ENCODE measurements around the gene COTL1.
A peak's percentile ranks its signal among the peaks of the same experiment; 100 is the strongest.
"Not testable (repeated sequence)": the region's sequence is repeated elsewhere in the genome, so short reads cannot be mapped to it uniquely, and the experiment has no call there.

COTL1 gene

GRCh38 chr16:84650062-84650991, 32.4 kb upstream of the COTL1 start:
- Mint-ChIP-seq H3K9me3 (ENCODE audit: low read depth) (no peaks in the 10 kb centered on the region), H3K27me3 (no peaks in the 10 kb centered on the region), H3K36me3 (peaks cover 7% of the 10 kb centered on the region), H3K27ac (peak overlapping the region; percentile 47), H3K4me3 (peak overlapping the region; percentile 78), H3K4me1 (ENCODE audit: low read depth) (peaks cover 55% of the 10 kb centered on the region)

GRCh38 chr16:84649511-84649861, 31.6 kb upstream of the COTL1 start:
- Mint-ChIP-seq H3K36me3 (peaks cover 7% of the 10 kb centered on the region), H3K27ac (peak overlapping the region; percentile 70), H3K4me1 (ENCODE audit: low read depth) (peaks cover 50% of the 10 kb centered on the region)

GRCh38 chr16:84648595-84649510, 31.0 kb upstream of the COTL1 start:
- Mint-ChIP-seq H3K9me3 (ENCODE audit: low read depth) (no peaks in the 10 kb centered on the region), H3K27ac (peak overlapping the region; percentile 70), H3K4me1 (ENCODE audit: low read depth) (peaks cover 47% of the 10 kb centered on the region), H3K36me3 (peaks cover 7% of the 10 kb centered on the region), H3K27me3 (no peaks in the 10 kb centered on the region), H3K4me3 (peak overlapping the region; percentile 83)

More at GRCh38 chr16:84649511-84649861, 31.6 kb upstream of the COTL1 start:
- Mint-ChIP-seq H3K27me3 (no peaks in the 10 kb centered on the region), H3K9me3 (ENCODE audit: low read depth) (no peaks in the 10 kb centered on the region), H3K4me3 (peak overlapping the region; percentile 83)

GRCh38 chr16:84647828-84648594, 30.1 kb upstream of the COTL1 start, which contains the start of gene KLHL36:
TSS of gene KLHL36 (plus strand) at chr16:84648511. CDS start at chr16:84650868, 2,357 bp downstream.
- H3K27ac Mint-ChIP-seq: peak within 1 kb of the TSS; percentile 89
- no peaks in the 10 kb centered on the region for H3K9me3 Mint-ChIP-seq (ENCODE audit: low read depth)
- peaks cover 5% of the 10 kb centered on the region for H3K36me3 Mint-ChIP-seq
- peaks cover 43% of the 10 kb centered on the region for H3K4me1 Mint-ChIP-seq (ENCODE audit: low read depth)
- H3K4me3 Mint-ChIP-seq: peak within 1 kb of the TSS; percentile 88
- no peaks in the 10 kb centered on the region for H3K27me3 Mint-ChIP-seq

GRCh38 chr16:84643674-84644073, 25.8 kb upstream of the COTL1 start:
- H3K27ac Mint-ChIP-seq: no peak overlapping the region
- no peaks in the 10 kb centered on the region for H3K9me3 Mint-ChIP-seq (ENCODE audit: low read depth)
- H3K4me1 Mint-ChIP-seq (ENCODE audit: low read depth): peaks cover 38% of the 10 kb centered on the region
- no peaks in the 10 kb centered on the region for H3K36me3 Mint-ChIP-seq
- H3K4me3 Mint-ChIP-seq: no peak overlapping the region
- H3K27me3 Mint-ChIP-seq: no peaks in the 10 kb centered on the region

GRCh38 chr16:84643180-84643583, 25.3 kb upstream of the COTL1 start:
- Mint-ChIP-seq H3K4me1 (ENCODE audit: low read depth) (peaks cover 41% of the 10 kb centered on the region), H3K4me3 (no peak overlapping the region), H3K36me3 (no peaks in the 10 kb centered on the region), H3K27ac (no peak overlapping the region), H3K9me3 (ENCODE audit: low read depth) (no peaks in the 10 kb centered on the region), H3K27me3 (no peaks in the 10 kb centered on the region)

- Mint-ChIP-seq H3K4me3 (peak overlapping the region; percentile 67), H3K27ac (peak overlapping the region; percentile 50), H3K36me3 (no peaks in the 10 kb centered on the region), H3K9me3 (ENCODE audit: low read depth) (no peaks in the 10 kb centered on the region), H3K27me3 (no peaks in the 10 kb centered on the region), H3K4me1 (ENCODE audit: low read depth) (peaks cover 38% of the 10 kb centered on the region)
Measured at GRCh38 chr16:84641643-84642358, 23.9 kb upstream of the COTL1 start.

- Mint-ChIP-seq H3K4me1 (ENCODE audit: low read depth) (peaks cover 36% of the 10 kb centered on the region), H3K4me3 (no peak overlapping the region), H3K36me3 (no peaks in the 10 kb centered on the region), H3K27me3 (no peaks in the 10 kb centered on the region), H3K9me3 (ENCODE audit: low read depth) (no peaks in the 10 kb centered on the region), H3K27ac (no peak overlapping the region)
Measured at GRCh38 chr16:84640145-84640544, 22.3 kb upstream of the COTL1 start.

- no peak overlapping the region for H3K27ac Mint-ChIP-seq
- no peaks in the 10 kb centered on the region for H3K36me3 Mint-ChIP-seq
- peaks cover 36% of the 10 kb centered on the region for H3K4me1 Mint-ChIP-seq (ENCODE audit: low read depth)
- H3K27me3 Mint-ChIP-seq: no peaks in the 10 kb centered on the region
- H3K4me3 Mint-ChIP-seq: no peak overlapping the region
- no peaks in the 10 kb centered on the region for H3K9me3 Mint-ChIP-seq (ENCODE audit: low read depth)
Measured at GRCh38 chr16:84638231-84638806, 20.4 kb upstream of the COTL1 start.

GRCh38 chr16:84637709-84638108, 19.8 kb upstream of the COTL1 start:
- Mint-ChIP-seq H3K4me3 (no peak overlapping the region), H3K27me3 (no peaks in the 10 kb centered on the region), H3K4me1 (ENCODE audit: low read depth) (peaks cover 35% of the 10 kb centered on the region), H3K9me3 (ENCODE audit: low read depth) (no peaks in the 10 kb centered on the region), H3K36me3 (no peaks in the 10 kb centered on the region), H3K27ac (no peak overlapping the region)

GRCh38 chr16:84635702-84636101, 17.8 kb upstream of the COTL1 start:
- H3K36me3 Mint-ChIP-seq: no peaks in the 10 kb centered on the region
- H3K27me3 Mint-ChIP-seq: no peaks in the 10 kb centered on the region
- no peak overlapping the region for H3K4me3 Mint-ChIP-seq
- H3K9me3 Mint-ChIP-seq (ENCODE audit: low read depth): no peaks in the 10 kb centered on the region
- peaks cover 35% of the 10 kb centered on the region for H3K4me1 Mint-ChIP-seq (ENCODE audit: low read depth)
- H3K27ac Mint-ChIP-seq: peak overlapping the region; percentile 46

GRCh38 chr16:84633622-84634021, 15.7 kb upstream of the COTL1 start:
- H3K27ac Mint-ChIP-seq: no peak overlapping the region
- no peaks in the 10 kb centered on the region for H3K27me3 Mint-ChIP-seq
- H3K4me1 Mint-ChIP-seq (ENCODE audit: low read depth): peaks cover 35% of the 10 kb centered on the region
- no peaks in the 10 kb centered on the region for H3K36me3 Mint-ChIP-seq
- H3K9me3 Mint-ChIP-seq (ENCODE audit: low read depth): no peaks in the 10 kb centered on the region
- no peak overlapping the region for H3K4me3 Mint-ChIP-seq

GRCh38 chr16:84632862-84633261, 15.0 kb upstream of the COTL1 start:
- H3K36me3 Mint-ChIP-seq; H3K9me3 Mint-ChIP-seq (ENCODE audit: low read depth); H3K4me3 Mint-ChIP-seq; H3K27me3 Mint-ChIP-seq; H3K27ac Mint-ChIP-seq: not testable (repeated sequence)
- peaks cover 31% of the 10 kb centered on the region for H3K4me1 Mint-ChIP-seq (ENCODE audit: low read depth)

- H3K27ac Mint-ChIP-seq: no peak overlapping the region
- no peaks in the 10 kb centered on the region for H3K9me3 Mint-ChIP-seq (ENCODE audit: low read depth)
- no peaks in the 10 kb centered on the region for H3K36me3 Mint-ChIP-seq
- peaks cover 31% of the 10 kb centered on the region for H3K4me1 Mint-ChIP-seq (ENCODE audit: low read depth)
- H3K27me3 Mint-ChIP-seq: no peaks in the 10 kb centered on the region
- no peak overlapping the region for H3K4me3 Mint-ChIP-seq
Measured at GRCh38 chr16:84631886-84632285, 14.0 kb upstream of the COTL1 start.

Measured in activated naive CD8-positive, alpha-beta T cell (primary cell).